OCI-LY7 (cell line): ENCODE measurements around the gene PRDM4. TPM values are rescaled to one million over a fixed set of nuclear protein-coding genes. Genes with fewer than 3 reads are reported as not detected.

Experiments
- BruUV-seq: library from RNA; stranded (reverse); fragments of 400-500 nt; replicated peaks from 2 replicates; lab custom pipeline; 2021; lab: Mats Ljungman, UMichigan
- CTCF ChIA-PET: fragments of 300-600 bp; sonication (Branson Sonifier 250); formaldehyde crosslinking; loops from one replicate; lab custom pipeline; 2022; ENCODE audit warnings: antibody characterized with exemption; ENCODE audit not compliant: unreplicated experiment; lab: Charles Lee
- POLR2A ChIA-PET: fragments of 300-600 bp; sonication (Branson Sonifier 250); formaldehyde crosslinking; loops from one replicate; lab custom pipeline; 2022; ENCODE audit warnings: antibody characterized with exemption; lab: Charles Lee
- DNase-seq: peaks from one replicate; pipeline ENCODE4 v3.0.0-alpha.2; 2015; ENCODE audit warnings: low spot score
- H2AFZ ChIP-seq: fragments of 200-600 bp; sonication (generic), shearing (Covaris generic); 2 replicates; pipeline ENCODE4 v1.6.1; 2014; ENCODE audit warnings: mild to moderate bottlenecking, antibody characterized with exemption, low read length, moderate library complexity
- H3K27ac ChIP-seq: fragments of 200-600 bp; sonication (generic); 2 replicates; pipeline ENCODE4 v1.5.1; 2014; ENCODE audit warnings: mixed run types, low read depth, mild to moderate bottlenecking, moderate library complexity, low read length, inconsistent platforms; ENCODE audit not compliant: poor library complexity, severe bottlenecking
- H3K36me3 ChIP-seq: fragments of 200-600 bp; sonication (generic); 2 replicates; pipeline ENCODE4 v1.6.1; 2014; ENCODE audit warnings: mild to moderate bottlenecking, antibody characterized with exemption, low read length, moderate library complexity, mixed read lengths; ENCODE audit not compliant: insufficient read depth
- H3K4me1 ChIP-seq: fragments of 200-600 bp; sonication (generic); 2 replicates; pipeline ENCODE4 v1.5.1; 2014; ENCODE audit warnings: mild to moderate bottlenecking, low read length; ENCODE audit not compliant: insufficient read depth, poor library complexity, severe bottlenecking
- H3K4me2 ChIP-seq: fragments of 200-600 bp; sonication (generic); 2 replicates; pipeline ENCODE4 v1.6.1; 2014; ENCODE audit warnings: mild to moderate bottlenecking, low read length
- H3K4me3 ChIP-seq: fragments of 200-600 bp; sonication (generic); 2 replicates; pipeline ENCODE4 v1.5.1; 2014; ENCODE audit warnings: mild to moderate bottlenecking, low read depth, low read length; ENCODE audit not compliant: poor library complexity, severe bottlenecking
- H3K79me2 ChIP-seq: fragments of 200-600 bp; sonication (generic); 2 replicates; pipeline ENCODE4 v1.6.1; 2016; ENCODE audit warnings: low read depth, mild to moderate bottlenecking, low read length, moderate library complexity, mixed read lengths; ENCODE audit not compliant: insufficient read depth
- H3K9me2 ChIP-seq: fragments of 200-600 bp; sonication (generic); 2 replicates; pipeline ENCODE4 v1.6.1; 2016; ENCODE audit warnings: mild to moderate bottlenecking, low read length, mixed read lengths; ENCODE audit not compliant: insufficient read depth
- H3K9me3 ChIP-seq: fragments of 200-600 bp; sonication (generic); 2 replicates; pipeline ENCODE4 v1.6.1; 2014; ENCODE audit warnings: mild to moderate bottlenecking, mixed run types, low read length, mixed read lengths
- H4K20me1 ChIP-seq: fragments of 200-600 bp; sonication (generic); 2 replicates; pipeline ENCODE4 v1.6.1; 2014; ENCODE audit warnings: mild to moderate bottlenecking, antibody characterized with exemption, low read length, moderate library complexity, mixed read lengths; ENCODE audit not compliant: insufficient read depth
- EZH2phosphoT487 ChIP-seq: fragments of 200-600 bp; sonication (generic); IDR thresholded peaks from 2 replicates; pipeline ENCODE4 v1.6.1; 2018; ENCODE audit warnings: low read depth, borderline replicate concordance, mild to moderate bottlenecking, mixed run types, antibody characterized with exemption, low read length, moderate library complexity, mixed read lengths
- intact Hi-C: fragments of 100-400 bp; cut with micrococcal nuclease; formaldehyde crosslinking; loops from one replicate; pipeline ENCODE4 v1.10.0; 2022; ENCODE audit not compliant: unreplicated experiment
- total RNA-seq, 2 experiments: library from RNA; depleted of rRNA in 1 of 2; stranded (reverse); fragments of >200 nt in 1 of 2; shearing (Covaris generic) in 1 of 2; gene quantifications; 2 replicates each; pipeline ENCODE4 v1.2.3, GENCODE V29; 2014 to 2022
- TF ChIP-seq, protein P1 (sequence below): fragments of 200-600 bp; sonication (generic); conservative IDR thresholded peaks from 2 replicates; pipeline ENCODE4 v1.5.1; 2014; ENCODE audit warnings: mild to moderate bottlenecking, antibody characterized with exemption, low read length, moderate library complexity, mixed read lengths

The PRDM4 gene
- total RNA-seq, 2 experiments from 2014 or later = 28.3 to 28.7 TPM

DNA sequence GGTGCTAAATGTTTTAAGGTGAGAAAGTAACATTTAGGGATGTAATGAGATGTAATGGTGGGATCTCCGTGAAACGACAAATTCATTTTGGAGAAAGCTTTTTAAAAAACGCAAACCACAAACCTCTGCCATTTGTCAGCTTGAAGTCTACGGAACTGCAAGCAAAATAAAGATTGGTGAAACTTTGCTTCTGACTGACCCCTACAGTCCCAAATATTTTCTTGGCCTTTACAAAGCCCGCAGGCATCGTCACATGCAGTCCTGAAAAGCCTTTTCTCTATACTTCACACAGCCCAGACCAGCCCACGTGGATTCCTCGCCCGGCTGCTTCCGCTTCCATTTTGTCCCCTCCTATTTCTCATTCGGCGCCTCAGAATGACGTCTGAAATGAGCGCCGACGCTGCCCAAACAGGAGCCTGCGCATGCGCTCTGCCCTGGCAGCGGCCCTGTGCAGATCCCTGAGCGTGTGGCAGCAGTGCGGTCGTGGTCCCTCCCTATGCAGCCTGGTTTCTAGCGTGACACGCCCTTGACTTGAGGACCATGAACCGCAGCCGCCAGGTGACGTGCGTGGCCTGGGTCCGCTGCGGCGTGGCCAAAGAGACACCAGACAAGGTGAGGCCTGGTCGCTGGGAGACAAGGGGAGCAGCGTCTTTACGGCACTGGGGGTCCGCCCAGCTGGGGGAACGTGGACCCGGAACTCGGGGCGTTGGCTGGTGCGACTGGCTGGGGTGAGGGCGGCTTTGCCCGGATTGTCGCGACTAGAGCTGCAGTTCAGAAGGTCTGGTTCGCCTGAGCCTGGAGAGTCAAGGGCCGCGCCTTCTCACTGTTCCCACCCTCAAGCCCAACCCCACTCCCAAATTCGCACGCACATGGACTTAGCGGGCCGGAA, 75.3 kb downstream of the PRDM4 start, which contains the start of gene PWP1:
Gene PWP1 (plus strand): TSS at position 440 of the 889 bp plus-strand sequence. CDS start 101 bp downstream, at position 541.
- H3K4me3 ChIP-seq = peak within 1 kb of the TSS; percentile 95
- DNase-seq = peak; percentile 97
- BruUV-seq = TSS peak; percentile 71
- H3K4me1 ChIP-seq = peaks cover 19% of the 10 kb centered on the region
- peak within 1 kb of the TSS; percentile 91 for H2AFZ ChIP-seq
- TF ChIP-seq EZH2phosphoT487 = no peak
- TF ChIP-seq, protein P1, sequence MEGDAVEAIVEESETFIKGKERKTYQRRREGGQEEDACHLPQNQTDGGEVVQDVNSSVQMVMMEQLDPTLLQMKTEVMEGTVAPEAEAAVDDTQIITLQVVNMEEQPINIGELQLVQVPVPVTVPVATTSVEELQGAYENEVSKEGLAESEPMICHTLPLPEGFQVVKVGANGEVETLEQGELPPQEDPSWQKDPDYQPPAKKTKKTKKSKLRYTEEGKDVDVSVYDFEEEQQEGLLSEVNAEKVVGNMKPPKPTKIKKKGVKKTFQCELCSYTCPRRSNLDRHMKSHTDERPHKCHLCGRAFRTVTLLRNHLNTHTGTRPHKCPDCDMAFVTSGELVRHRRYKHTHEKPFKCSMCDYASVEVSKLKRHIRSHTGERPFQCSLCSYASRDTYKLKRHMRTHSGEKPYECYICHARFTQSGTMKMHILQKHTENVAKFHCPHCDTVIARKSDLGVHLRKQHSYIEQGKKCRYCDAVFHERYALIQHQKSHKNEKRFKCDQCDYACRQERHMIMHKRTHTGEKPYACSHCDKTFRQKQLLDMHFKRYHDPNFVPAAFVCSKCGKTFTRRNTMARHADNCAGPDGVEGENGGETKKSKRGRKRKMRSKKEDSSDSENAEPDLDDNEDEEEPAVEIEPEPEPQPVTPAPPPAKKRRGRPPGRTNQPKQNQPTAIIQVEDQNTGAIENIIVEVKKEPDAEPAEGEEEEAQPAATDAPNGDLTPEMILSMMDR = no peak
- intact Hi-C loops = loop anchor here (5.0 kb wide), 1 partner anchor 77 kb away; the partner anchor contains the start of gene PRDM4
- H3K27ac ChIP-seq = peak within 1 kb of the TSS; percentile 44
- 0 out of 2 replicates have a peak, but pooled peaks cover 7% of the 10 kb centered on the region for H3K9me3 ChIP-seq
- ChIA-PET CTCF (no interaction called here), POLR2A (no interaction called here)
- 0 out of 2 replicates have a peak, but pooled peaks cover 7% of the 10 kb centered on the region for H4K20me1 ChIP-seq
- peaks cover 26% of the 10 kb centered on the region for H3K79me2 ChIP-seq
- peak within 1 kb of the TSS; percentile 89 for H3K4me2 ChIP-seq
- no peaks in the 10 kb centered on the region for H3K9me2 ChIP-seq
- peaks cover 32% of the 10 kb centered on the region for H3K36me3 ChIP-seq

DNA sequence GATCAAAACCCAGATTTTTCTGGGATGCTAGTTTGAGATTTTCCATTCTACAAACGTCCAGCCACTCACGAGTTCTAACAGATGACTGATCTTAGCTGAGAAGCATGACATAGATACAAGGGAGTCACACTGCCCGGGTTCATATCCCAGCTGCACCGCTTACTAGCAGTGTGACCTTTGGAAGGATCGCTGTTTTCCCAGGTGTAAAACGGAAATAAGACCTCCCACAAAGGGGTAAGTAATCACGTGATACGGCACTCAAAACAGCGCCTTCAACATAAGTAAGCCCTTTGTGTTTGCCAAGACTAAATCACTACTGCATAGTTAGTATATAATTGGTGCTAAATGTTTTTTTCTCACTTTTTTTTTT, 76.0 kb downstream of the PRDM4 start:
- Histone ChIP-seq H3K4me1 (peaks cover 19% of the 10 kb centered on the region), H3K9me3 (0 out of 2 replicates have a peak, but pooled peaks cover 7% of the 10 kb centered on the region), H3K9me2 (no peaks in the 10 kb centered on the region), H3K4me3 (peak overlapping the region; percentile 95), H4K20me1 (0 out of 2 replicates have a peak, but pooled peaks cover 7% of the 10 kb centered on the region), H3K36me3 (peaks cover 25% of the 10 kb centered on the region), H3K27ac (peak overlapping the region; percentile 44), H2AFZ (peak overlapping the region; percentile 91), H3K79me2 (peaks cover 26% of the 10 kb centered on the region), H3K4me2 (peak overlapping the region; percentile 76)
- ChIA-PET CTCF (interaction anchor here (1.0 kb wide), 1 partner anchor 9 kb away, joined by 3 read pairs; no protein-coding TSS in a partner anchor), POLR2A (no interaction called here)
- DNase-seq = peak; percentile 32
- intact Hi-C loops = loop anchor here (5.0 kb wide), 1 partner anchor 77 kb away; the partner anchor contains the start of gene PRDM4
- TF ChIP-seq EZH2phosphoT487 = no peak
- TF ChIP-seq, protein P1 = no peak
- TSS peak; percentile 99 for BruUV-seq
